ENCODE data around the gene NOD2.

DNA sequence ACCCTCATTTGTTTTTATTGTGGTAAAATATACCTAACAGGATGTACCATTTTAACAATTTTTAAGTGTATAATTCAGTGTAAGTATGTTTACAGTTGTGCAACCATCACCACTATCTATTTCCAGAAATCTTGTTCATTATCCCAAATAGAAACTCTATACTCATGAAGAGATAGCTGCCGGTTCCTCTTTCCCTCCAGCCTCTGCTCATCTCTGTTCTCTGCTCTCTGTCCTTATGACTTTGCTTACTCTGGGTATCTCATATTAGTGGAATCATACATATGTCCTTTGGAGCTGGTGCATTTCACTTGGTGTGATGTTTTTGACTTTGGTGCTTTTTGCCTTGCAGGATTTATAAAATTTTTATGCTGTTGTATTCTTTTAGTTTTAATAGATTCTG is 67.9 kb downstream of the NOD2 start:
- TF ChIP-seq, protein P1, sequence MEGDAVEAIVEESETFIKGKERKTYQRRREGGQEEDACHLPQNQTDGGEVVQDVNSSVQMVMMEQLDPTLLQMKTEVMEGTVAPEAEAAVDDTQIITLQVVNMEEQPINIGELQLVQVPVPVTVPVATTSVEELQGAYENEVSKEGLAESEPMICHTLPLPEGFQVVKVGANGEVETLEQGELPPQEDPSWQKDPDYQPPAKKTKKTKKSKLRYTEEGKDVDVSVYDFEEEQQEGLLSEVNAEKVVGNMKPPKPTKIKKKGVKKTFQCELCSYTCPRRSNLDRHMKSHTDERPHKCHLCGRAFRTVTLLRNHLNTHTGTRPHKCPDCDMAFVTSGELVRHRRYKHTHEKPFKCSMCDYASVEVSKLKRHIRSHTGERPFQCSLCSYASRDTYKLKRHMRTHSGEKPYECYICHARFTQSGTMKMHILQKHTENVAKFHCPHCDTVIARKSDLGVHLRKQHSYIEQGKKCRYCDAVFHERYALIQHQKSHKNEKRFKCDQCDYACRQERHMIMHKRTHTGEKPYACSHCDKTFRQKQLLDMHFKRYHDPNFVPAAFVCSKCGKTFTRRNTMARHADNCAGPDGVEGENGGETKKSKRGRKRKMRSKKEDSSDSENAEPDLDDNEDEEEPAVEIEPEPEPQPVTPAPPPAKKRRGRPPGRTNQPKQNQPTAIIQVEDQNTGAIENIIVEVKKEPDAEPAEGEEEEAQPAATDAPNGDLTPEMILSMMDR (IDR thresholded peaks at IDR 0.05) = no peak
- TF ChIP-seq POLR2A (IDR thresholded peaks at IDR 0.05) = no peak

Measured in suprapubic skin (tissue), 3 donors.